ENCODE measurements around the gene PRKACG. TPM values are rescaled to one million over a fixed set of nuclear protein-coding genes. Genes with fewer than 3 reads are reported as not detected.

PRKACG gene
- polyA plus RNA-seq, 1 donor from 2014 or later = not detected

DNA sequence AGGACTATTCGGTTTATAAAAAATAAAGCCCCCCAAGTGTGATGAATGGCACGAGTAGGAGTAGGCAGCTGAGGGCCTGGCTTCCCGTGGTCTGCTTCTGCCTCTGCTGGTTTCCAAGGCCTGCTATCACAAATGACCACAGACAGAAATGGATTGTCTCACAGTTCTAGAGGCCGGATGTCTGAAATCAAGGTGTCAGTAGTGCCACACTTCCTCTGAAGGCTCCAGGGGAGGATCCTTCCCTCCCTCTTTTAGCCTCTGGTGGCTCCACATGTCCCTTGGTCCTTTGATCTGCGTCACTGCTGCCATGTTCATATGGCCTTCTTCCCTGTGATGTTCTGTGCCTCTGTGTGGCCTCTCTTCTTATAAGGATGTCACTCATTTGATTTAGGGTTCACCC is 15.1 kb downstream of the PRKACG start:
- no peaks in the 10 kb centered on the region for H3K36me3 ChIP-seq (ENCODE audit: insufficient read depth, low read length)
- no peak overlapping the region for H3K27ac ChIP-seq (ENCODE audit: low read length)
- no peaks in the 10 kb centered on the region for H4K20me1 ChIP-seq (ENCODE audit: insufficient read depth)
- H3K79me2 ChIP-seq (replicated peaks; ENCODE audit: insufficient read depth, low read length) = no peaks in the 10 kb centered on the region
- no peak overlapping the region for H3K4me2 ChIP-seq (ENCODE audit: low read length)
- H3F3A ChIP-seq (ENCODE audit: insufficient read depth, low read length, poor library complexity, severe bottlenecking) = no peaks in the 10 kb centered on the region
- H3K9ac ChIP-seq (ENCODE audit: low read length) = no peak overlapping the region
- no peak overlapping the region for H2AFZ ChIP-seq (ENCODE audit: low read depth, low read length)
- H3K27me3 ChIP-seq (ENCODE audit: insufficient read depth, low read depth, low read length) = no peaks in the 10 kb centered on the region
- TF ChIP-seq RAD21 (conservative IDR thresholded peaks at IDR 0.05) (no peak), MXI1 (conservative IDR thresholded peaks at IDR 0.05; ENCODE audit: poor library complexity, severe bottlenecking) (no peak)
- H3K9me3 ChIP-seq (ENCODE audit: low read length) = no peaks in the 10 kb centered on the region
- H3K4me3 ChIP-seq (ENCODE audit: low read length) = no peak overlapping the region
- no peaks in the 10 kb centered on the region for H3K9me2 ChIP-seq (ENCODE audit: insufficient read depth, low read length)

DNA sequence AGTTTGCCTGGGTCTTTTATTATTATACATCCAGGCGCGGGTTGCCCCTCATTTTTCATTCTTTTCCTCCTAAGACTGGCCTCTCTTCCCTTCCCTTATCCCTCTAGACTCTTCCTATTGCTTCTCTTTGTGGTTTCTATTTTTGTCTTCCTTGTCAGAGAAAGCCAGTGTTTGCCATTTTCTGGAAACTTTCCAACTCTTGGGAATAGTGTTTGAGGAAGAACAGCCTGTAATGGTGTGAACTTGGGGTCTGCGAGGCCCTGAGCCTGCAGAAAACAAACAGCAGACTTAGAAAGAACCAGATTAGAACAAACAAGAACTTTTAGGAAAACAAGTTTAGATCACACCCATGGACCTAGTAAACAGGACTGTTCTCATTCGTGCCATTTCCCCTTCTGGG is 15.5 kb downstream of the PRKACG start:
- Histone ChIP-seq H4K20me1 (ENCODE audit: insufficient read depth) (no peaks in the 10 kb centered on the region), H3K9me2 (ENCODE audit: insufficient read depth, low read length) (no peaks in the 10 kb centered on the region), H3K4me3 (ENCODE audit: low read length) (no peak overlapping the region), H2AFZ (ENCODE audit: low read depth, low read length) (no peak overlapping the region), H3K36me3 (ENCODE audit: insufficient read depth, low read length) (no peaks in the 10 kb centered on the region), H3K79me2 (replicated peaks; ENCODE audit: insufficient read depth, low read length) (no peaks in the 10 kb centered on the region), H3K9me3 (ENCODE audit: low read length) (no peaks in the 10 kb centered on the region), H3K9ac (ENCODE audit: low read length) (no peak overlapping the region), H3K27ac (ENCODE audit: low read length) (no peak overlapping the region), H3K4me2 (ENCODE audit: low read length) (no peak overlapping the region), H3F3A (ENCODE audit: insufficient read depth, low read length, poor library complexity, severe bottlenecking) (no peaks in the 10 kb centered on the region), H3K27me3 (ENCODE audit: insufficient read depth, low read depth, low read length) (no peaks in the 10 kb centered on the region)
- TF ChIP-seq MXI1 (conservative IDR thresholded peaks at IDR 0.05; ENCODE audit: poor library complexity, severe bottlenecking) = no peak

DNA sequence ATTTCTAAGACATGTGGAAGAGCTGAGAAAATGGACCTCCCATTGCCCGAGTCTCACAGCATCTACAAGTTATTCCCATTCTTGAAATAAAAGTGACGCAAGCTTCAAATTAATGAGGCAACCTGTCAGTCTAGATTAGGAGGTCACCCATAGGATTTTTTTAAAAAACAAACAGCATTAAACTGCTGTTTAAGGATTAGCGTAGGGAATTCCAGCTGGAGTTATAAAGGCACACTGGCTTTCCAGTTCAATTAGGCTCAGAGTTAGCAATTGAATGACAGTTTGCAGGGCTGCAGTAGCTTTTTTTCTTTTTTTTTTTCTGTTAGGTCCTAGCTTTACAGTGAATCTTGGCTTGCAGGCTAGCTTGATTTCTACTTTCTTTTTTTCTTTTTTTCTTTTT is 16.2 kb downstream of the PRKACG start:
- no peak overlapping the region for H3K4me3 ChIP-seq (ENCODE audit: low read length)
- no peak overlapping the region for H3K27ac ChIP-seq (ENCODE audit: low read length)
- no peak overlapping the region for H3K4me2 ChIP-seq (ENCODE audit: low read length)

More for the DNA sequence above, 16.2 kb downstream of the PRKACG start:
- H3K9ac ChIP-seq (ENCODE audit: low read length) = no peak overlapping the region
- no peaks in the 10 kb centered on the region for H3K9me2 ChIP-seq (ENCODE audit: insufficient read depth, low read length)
- TF ChIP-seq EZH2 (IDR thresholded peaks at IDR 0.05; ENCODE audit: borderline replicate concordance, insufficient read depth, low read length, poor library complexity, severe bottlenecking) (no peak), RAD21 (conservative IDR thresholded peaks at IDR 0.05) (no peak), EP300 (conservative IDR thresholded peaks at IDR 0.05; ENCODE audit: poor library complexity, severe bottlenecking) (no peak), SMC3 (conservative IDR thresholded peaks at IDR 0.05; ENCODE audit: poor library complexity) (no peak), TAF1 (IDR thresholded peaks at IDR 0.05; ENCODE audit: low read depth) (no peak)
- TF ChIP-seq, protein P1, sequence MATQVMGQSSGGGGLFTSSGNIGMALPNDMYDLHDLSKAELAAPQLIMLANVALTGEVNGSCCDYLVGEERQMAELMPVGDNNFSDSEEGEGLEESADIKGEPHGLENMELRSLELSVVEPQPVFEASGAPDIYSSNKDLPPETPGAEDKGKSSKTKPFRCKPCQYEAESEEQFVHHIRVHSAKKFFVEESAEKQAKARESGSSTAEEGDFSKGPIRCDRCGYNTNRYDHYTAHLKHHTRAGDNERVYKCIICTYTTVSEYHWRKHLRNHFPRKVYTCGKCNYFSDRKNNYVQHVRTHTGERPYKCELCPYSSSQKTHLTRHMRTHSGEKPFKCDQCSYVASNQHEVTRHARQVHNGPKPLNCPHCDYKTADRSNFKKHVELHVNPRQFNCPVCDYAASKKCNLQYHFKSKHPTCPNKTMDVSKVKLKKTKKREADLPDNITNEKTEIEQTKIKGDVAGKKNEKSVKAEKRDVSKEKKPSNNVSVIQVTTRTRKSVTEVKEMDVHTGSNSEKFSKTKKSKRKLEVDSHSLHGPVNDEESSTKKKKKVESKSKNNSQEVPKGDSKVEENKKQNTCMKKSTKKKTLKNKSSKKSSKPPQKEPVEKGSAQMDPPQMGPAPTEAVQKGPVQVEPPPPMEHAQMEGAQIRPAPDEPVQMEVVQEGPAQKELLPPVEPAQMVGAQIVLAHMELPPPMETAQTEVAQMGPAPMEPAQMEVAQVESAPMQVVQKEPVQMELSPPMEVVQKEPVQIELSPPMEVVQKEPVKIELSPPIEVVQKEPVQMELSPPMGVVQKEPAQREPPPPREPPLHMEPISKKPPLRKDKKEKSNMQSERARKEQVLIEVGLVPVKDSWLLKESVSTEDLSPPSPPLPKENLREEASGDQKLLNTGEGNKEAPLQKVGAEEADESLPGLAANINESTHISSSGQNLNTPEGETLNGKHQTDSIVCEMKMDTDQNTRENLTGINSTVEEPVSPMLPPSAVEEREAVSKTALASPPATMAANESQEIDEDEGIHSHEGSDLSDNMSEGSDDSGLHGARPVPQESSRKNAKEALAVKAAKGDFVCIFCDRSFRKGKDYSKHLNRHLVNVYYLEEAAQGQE (IDR thresholded peaks at IDR 0.05; ENCODE audit: borderline replicate concordance) = no peak
- no peaks in the 10 kb centered on the region for H3F3A ChIP-seq (ENCODE audit: insufficient read depth, low read length, poor library complexity, severe bottlenecking)
- H3K9me3 ChIP-seq (ENCODE audit: low read length) = no peaks in the 10 kb centered on the region
- no peak overlapping the region for H2AFZ ChIP-seq (ENCODE audit: low read depth, low read length)
- H3K79me2 ChIP-seq (replicated peaks; ENCODE audit: insufficient read depth, low read length) = no peaks in the 10 kb centered on the region
- H4K20me1 ChIP-seq (ENCODE audit: insufficient read depth) = no peaks in the 10 kb centered on the region
- no peaks in the 10 kb centered on the region for H3K36me3 ChIP-seq (ENCODE audit: insufficient read depth, low read length)
- H3K27me3 ChIP-seq (ENCODE audit: insufficient read depth, low read depth, low read length) = no peaks in the 10 kb centered on the region

All from neural cell (in vitro differentiated cells).